Daoy (cell line): Measurements from ENCODE around the gene FAM240B. TPM values are rescaled to one million over a fixed set of nuclear protein-coding genes. Genes with fewer than 3 reads are reported as not detected.

Experiments used
- DNase-seq: peaks from one replicate; pipeline ENCODE4 v3.0.0-alpha.2; 2015; ENCODE audit warnings: low read depth
- total RNA-seq: library from RNA; depleted of rRNA; stranded (reverse); fragments of >200 nt; shearing (Covaris generic); gene quantifications from 2 replicates; pipeline ENCODE4 v1.2.3, GENCODE V29; 2014

The FAM240B gene
- total RNA-seq, 1 experiment from 2014 or later: not detected

- DNase-seq: peak; percentile 93
These were observed 19.2 kb downstream of the FAM240B start for GRCh38 chr9:38700695-38701094.

DNA sequence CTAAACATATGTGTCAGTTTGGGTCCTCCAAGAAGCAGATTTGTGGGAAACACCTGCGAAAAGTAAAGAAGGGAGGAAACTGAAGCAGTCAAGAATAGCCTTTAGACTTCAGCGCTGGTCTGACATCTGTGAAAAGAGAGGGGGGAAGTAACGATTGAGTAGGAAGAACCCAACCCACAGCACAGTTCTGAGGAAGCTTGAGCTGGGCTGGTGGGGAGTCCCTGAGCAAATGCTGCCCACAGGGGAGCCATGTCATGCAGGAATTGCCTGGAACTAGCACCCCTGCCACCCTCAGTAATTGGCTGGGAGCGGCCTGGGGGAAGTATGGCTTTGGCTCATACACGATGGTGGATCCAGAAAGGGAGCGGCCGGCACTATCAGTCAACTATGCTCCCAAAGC lies 20.6 kb downstream of the FAM240B start:
- no peak for DNase-seq

- DNase-seq: no peak
These were observed 22.1 kb downstream of the FAM240B start for GRCh38 chr9:38697776-38698300.

- DNase-seq: no peak
These were observed 22.9 kb downstream of the FAM240B start for GRCh38 chr9:38696999-38697398.

DNA sequence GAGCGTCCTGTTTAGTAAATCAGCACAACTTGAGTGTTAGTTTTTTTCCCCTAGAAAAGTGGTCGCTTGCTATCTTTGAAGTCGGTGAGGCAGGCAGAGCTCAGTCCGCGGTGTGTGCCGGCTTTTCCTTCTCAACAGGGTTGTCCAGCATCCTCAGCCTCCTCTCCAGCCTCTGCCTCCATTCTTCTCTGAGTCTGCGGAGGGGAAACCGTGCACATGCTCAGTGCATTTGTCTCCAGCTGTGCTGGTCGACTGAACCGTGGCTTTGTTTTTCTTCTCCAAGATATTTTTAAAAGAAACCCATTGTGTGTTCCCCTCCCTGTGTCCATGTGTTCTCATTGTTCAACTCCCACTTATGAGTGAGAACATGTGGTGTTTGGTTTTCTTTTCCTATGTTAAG lies 25.3 kb downstream of the FAM240B start:
- DNase-seq: no peak

- no peak for DNase-seq
These were observed 27.2 kb downstream of the FAM240B start for GRCh38 chr9:38692707-38693106.

GRCh38 chr9:38690574-38690973 lies 29.4 kb downstream of the FAM240B start:
- no peak for DNase-seq

DNA sequence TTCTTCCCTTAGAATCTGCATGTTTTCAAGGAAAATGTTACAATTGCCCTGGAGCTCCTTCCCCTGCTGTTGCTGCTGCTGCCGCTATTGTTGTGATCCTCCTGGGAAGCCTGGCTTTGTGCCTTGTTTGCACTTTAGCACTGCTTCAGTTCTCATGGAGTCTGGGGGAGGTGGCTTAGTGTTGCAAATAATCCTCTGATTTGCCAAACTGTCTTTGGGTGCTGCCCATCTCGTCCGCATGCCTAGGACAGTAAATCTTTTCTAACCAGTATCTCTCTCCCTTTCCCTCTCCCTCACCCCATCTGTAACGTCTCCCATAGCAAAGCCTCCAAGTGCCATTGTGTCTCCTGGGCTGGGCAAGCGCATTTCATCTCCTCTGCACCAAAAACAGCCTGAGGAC lies 30.3 kb downstream of the FAM240B start:
- DNase-seq: peak; percentile 53

DNA sequence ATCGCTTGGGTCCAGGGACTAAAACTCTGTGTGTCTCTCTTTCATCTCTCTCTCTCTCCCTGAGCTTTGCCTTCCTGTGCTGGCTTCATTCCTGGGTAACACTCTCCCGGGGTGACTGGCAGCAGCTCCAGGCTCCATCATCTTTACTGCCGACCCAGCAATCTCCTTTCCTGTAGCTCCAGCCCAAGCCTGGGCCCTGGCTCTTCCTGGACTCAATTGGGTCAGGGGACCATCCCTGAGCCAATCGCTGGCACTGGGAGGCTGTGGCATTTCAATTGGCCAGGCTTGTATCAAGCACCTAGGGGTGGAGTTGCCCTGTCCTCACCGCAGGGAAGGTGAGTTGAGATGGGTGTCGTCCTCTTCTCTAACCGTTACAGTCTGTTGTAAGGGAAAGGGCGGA lies 31.9 kb downstream of the FAM240B start:
- DNase-seq: no peak

GRCh38 chr9:38687389-38687842 lies 32.5 kb downstream of the FAM240B start:
- DNase-seq: peak; percentile 19

DNA sequence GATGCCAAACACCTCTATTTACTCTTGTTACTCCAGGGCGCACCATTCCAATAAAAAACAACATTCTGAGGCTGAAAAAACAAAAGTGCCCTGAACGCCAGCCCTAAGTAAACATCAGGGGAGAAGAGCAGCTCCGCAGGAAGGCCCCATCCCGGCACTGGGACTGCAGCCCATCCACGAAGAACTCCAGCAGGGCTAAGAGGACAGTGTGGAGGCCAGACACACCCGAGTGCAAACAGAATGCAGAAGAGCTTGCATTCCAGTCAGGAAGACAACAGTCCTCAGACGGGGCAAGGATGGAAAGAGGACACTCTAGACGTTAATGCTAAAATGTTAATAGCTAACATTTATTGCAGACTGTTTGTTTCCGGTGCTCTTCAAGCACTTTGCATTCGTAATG lies 33.0 kb downstream of the FAM240B start:
- DNase-seq: no peak

DNA sequence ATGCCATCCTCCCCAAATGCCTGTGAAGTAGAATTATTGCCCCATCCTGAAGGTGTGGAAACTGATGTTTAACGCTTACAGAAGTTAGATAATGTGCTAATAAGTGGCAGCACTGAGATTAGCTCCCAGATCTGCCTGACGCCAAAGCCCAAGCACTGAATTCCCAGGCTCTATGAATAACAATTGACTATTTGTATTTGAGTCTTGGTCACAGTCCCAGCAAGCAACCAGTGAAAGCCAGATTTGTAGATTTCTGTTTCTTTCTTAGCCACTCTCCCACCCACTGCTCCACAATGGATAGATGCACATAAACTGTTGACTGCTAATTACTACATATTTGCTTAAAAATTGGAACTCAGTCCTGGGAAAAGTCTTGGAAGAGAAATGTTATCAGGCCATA lies 34.4 kb downstream of the FAM240B start:
- no peak for DNase-seq

- peak; percentile 30 for DNase-seq
These were observed 36.6 kb downstream of the FAM240B start for GRCh38 chr9:38683336-38683735.

- DNase-seq: peak; percentile 92
These were observed 37.2 kb downstream of the FAM240B start for GRCh38 chr9:38682713-38683112.

DNA sequence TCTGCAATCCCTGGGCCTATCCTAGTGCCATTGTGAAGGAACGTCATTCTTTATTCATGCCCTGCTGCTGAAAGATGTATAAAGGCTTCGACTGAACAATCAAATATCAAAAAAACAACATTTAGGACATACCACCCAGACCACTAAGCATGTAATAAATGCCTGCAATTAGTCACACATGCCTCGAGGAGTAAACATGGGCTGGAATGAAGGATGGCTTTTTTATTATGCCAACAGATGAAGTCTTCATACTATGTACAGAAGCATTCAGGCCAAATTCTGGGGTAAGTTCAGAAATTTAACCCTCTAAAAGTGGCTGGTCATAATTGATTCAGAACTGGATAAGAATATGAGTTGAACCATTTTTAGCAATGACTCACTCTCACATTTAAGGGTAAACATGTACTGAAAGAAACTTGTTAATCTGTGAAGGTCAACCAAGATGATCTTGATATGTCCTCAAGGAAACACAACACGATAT lies 38.1 kb downstream of the FAM240B start:
- DNase-seq: peak; percentile 91

- DNase-seq: no peak
These were observed 39.0 kb downstream of the FAM240B start for GRCh38 chr9:38680837-38681445.

DNA sequence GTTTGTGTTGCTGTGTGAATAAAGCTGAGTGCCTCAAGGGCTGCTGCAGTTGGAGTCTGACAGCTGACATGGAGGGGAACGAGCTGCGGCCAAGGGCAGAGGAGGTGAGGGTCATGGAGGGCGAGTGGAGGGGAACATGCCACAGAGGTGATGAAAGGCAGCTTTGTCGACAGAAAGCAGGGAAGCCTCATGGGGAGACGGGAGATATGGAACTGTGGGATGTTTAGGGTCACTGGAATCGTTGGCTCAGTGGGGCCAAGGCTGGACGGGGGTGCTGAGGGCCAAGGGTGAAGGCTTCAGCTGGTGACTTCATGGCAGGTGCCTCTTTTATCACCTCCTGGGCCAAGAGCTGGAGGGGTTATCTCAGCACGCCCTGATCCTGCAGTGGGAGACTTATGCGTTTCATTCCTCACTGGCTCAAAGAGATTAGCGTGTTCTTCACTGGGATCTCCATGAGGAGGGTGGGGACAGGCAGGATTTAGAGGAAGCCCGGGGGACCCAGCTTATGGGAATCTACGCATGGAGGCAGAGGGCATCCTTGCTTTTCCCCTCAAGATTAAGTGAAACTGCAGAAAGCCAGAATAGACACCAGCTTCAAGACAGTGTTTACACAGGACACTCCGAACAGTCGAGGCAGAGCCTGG lies 42.2 kb downstream of the FAM240B start:
- DNase-seq: no peak

DNA sequence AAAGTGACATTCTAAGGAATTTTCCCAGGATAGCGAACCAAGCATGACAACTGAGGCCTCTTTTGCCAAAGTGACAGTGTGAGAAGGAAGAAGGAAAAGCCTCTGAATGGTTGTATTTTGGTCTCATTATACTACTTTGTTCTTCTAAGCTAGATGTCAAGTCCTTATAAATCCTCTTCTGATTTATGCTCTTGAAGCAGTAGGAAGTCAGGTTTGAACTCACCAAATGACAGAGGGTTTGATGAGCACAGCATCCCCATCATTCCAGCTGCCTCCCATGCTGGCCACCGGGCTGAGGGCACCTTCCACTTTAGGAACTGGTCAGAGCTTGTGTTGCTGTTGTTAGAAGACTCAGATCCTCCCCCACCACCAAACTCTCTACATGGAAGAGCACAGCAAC lies 44.1 kb downstream of the FAM240B start:
- no peak for DNase-seq

DNA sequence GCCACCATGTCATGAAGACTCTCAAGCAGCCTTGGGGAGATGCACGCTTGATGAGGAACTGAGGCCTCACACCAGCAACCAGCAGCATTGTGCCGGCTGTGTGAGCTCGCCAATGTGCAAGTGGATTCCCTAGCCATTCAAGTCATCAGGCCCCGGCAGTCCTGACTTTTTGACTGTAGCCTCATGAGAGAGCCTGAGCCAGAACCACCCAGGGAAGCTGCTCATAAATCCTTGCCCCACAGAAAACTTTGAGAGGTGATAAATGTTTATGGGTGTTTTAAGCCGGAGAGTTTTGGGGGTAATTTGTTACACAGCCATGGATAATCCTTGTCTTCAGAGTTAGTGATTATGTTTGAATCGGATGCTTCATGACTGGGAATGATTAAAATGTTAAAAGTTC lies 44.7 kb downstream of the FAM240B start:
- DNase-seq: no peak

- DNase-seq: no peak
These were observed 46.3 kb downstream of the FAM240B start for GRCh38 chr9:38673399-38674193.

DNA sequence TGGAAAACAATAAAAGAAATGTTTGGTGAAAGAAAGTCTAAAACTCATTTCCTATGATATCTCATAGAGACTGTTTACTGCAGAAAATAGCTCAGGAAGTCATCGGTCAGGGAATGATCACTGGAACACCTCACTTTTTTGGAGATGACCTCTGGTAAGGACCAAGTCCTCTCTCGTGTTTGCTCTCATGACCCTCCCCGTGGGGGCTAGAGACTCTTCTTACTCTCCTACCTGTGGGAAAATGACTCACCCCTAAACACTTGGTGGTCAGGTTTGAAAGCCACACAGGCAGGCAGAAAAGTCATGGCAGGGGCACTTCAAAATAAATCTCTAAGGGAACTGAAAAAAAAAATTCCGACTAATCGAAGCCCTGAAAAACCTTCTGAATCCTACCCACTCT lies 48.2 kb downstream of the FAM240B start:
- DNase-seq: peak; percentile 73

- peak; percentile 56 for DNase-seq
These were observed 48.6 kb downstream of the FAM240B start for GRCh38 chr9:38671372-38671731.
